ENCODE measurements around the gene ALDH1A1.

DNA sequence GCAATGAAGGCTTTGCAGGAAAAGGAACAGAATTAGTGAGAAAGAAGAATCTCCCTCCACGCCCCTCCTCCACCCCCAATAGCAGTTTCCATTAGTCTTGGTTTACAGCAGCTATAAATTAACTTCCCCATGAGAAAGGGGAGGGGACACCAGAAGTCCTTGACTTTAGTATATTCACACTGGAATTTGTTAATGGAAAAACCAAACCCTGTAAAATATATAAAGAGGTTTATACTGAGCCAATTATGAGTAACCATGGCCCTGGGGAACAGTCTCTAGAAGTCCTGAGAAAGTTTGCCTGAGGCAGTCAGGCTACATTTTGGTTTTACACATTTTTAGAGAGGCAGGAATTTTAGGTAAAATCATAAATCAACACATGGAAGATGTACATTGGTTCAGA lies 88.5 kb downstream of the ALDH1A1 start:
- TF ChIP-seq, protein P1, sequence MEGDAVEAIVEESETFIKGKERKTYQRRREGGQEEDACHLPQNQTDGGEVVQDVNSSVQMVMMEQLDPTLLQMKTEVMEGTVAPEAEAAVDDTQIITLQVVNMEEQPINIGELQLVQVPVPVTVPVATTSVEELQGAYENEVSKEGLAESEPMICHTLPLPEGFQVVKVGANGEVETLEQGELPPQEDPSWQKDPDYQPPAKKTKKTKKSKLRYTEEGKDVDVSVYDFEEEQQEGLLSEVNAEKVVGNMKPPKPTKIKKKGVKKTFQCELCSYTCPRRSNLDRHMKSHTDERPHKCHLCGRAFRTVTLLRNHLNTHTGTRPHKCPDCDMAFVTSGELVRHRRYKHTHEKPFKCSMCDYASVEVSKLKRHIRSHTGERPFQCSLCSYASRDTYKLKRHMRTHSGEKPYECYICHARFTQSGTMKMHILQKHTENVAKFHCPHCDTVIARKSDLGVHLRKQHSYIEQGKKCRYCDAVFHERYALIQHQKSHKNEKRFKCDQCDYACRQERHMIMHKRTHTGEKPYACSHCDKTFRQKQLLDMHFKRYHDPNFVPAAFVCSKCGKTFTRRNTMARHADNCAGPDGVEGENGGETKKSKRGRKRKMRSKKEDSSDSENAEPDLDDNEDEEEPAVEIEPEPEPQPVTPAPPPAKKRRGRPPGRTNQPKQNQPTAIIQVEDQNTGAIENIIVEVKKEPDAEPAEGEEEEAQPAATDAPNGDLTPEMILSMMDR (IDR thresholded peaks at IDR 0.05), result no peak
- no peak for TF ChIP-seq YY1 (IDR thresholded peaks at IDR 0.05; ENCODE audit: low read depth)
- TF ChIP-seq, protein P2, sequence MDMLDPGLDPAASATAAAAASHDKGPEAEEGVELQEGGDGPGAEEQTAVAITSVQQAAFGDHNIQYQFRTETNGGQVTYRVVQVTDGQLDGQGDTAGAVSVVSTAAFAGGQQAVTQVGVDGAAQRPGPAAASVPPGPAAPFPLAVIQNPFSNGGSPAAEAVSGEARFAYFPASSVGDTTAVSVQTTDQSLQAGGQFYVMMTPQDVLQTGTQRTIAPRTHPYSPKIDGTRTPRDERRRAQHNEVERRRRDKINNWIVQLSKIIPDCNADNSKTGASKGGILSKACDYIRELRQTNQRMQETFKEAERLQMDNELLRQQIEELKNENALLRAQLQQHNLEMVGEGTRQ (IDR thresholded peaks at IDR 0.05; ENCODE audit: borderline replicate concordance, low read depth, low read length), result no peak
